Measurements from ENCODE around the gene SEMA4B. TPM values are rescaled to one million over a fixed set of nuclear protein-coding genes. Genes with fewer than 3 reads are reported as not detected.

SEMA4B gene
- total RNA-seq, 1 donor from 2014 or later = 35.4 TPM

- peaks cover 7% of the 10 kb centered on the region for H3K36me3 Mint-ChIP-seq
- no peaks in the 10 kb centered on the region for H3K9me3 Mint-ChIP-seq
- H3K27ac Mint-ChIP-seq = no peak overlapping the region
- no peaks in the 10 kb centered on the region for H3K4me1 Mint-ChIP-seq
- no peak for DNase-seq (ENCODE audit: low spot score in 2 of 2, unreplicated experiment in 2 of 2)
- no peaks in the 10 kb centered on the region for H3K27me3 Mint-ChIP-seq (ENCODE audit: low read depth)
- no peak overlapping the region for H3K4me3 Mint-ChIP-seq
- TF ChIP-seq, protein P1, sequence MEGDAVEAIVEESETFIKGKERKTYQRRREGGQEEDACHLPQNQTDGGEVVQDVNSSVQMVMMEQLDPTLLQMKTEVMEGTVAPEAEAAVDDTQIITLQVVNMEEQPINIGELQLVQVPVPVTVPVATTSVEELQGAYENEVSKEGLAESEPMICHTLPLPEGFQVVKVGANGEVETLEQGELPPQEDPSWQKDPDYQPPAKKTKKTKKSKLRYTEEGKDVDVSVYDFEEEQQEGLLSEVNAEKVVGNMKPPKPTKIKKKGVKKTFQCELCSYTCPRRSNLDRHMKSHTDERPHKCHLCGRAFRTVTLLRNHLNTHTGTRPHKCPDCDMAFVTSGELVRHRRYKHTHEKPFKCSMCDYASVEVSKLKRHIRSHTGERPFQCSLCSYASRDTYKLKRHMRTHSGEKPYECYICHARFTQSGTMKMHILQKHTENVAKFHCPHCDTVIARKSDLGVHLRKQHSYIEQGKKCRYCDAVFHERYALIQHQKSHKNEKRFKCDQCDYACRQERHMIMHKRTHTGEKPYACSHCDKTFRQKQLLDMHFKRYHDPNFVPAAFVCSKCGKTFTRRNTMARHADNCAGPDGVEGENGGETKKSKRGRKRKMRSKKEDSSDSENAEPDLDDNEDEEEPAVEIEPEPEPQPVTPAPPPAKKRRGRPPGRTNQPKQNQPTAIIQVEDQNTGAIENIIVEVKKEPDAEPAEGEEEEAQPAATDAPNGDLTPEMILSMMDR (IDR thresholded peaks at IDR 0.05; ENCODE audit: unreplicated experiment) = no peak
Measured at GRCh38 chr15:90222547-90222946, 21.4 kb downstream of the SEMA4B start.

DNA sequence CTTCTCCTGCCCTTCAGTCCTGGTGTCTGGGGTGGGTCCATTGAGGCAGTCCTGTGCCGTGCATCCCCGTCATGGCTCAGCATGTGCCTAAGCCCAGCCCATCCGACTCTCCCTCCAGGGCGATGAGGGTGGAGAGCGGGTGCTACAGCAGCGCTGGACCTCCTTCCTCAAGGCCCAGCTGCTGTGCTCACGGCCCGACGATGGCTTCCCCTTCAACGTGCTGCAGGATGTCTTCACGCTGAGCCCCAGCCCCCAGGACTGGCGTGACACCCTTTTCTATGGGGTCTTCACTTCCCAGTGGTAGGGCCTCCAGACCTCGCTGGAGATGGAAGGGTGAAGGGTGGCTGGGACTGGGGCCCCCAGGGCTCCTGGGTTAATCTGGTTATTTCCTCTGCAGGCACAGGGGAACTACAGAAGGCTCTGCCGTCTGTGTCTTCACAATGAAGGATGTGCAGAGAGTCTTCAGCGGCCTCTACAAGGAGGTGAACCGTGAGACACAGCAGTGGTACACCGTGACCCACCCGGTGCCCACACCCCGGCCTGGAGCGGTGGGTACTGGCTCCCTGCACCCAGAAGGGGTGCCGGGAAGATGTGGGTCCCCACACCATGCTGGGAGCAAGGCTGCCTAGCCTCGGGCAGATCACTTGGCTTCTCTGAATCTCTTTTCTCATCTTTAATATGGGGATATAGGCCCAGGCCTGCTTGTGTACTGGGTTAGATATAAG, 22.5 kb downstream of the SEMA4B start:
- H3K36me3 Mint-ChIP-seq = peaks cover 7% of the 10 kb centered on the region

GRCh38 chr15:90225047-90225446, 23.9 kb downstream of the SEMA4B start:
- H3K4me1 Mint-ChIP-seq = no peaks in the 10 kb centered on the region
- no peak overlapping the region for H3K27ac Mint-ChIP-seq
- DNase-seq (ENCODE audit: low spot score in 2 of 2, unreplicated experiment in 2 of 2) = no peak
- no peaks in the 10 kb centered on the region for H3K27me3 Mint-ChIP-seq (ENCODE audit: low read depth)
- no peaks in the 10 kb centered on the region for H3K9me3 Mint-ChIP-seq
- no peak overlapping the region for H3K4me3 Mint-ChIP-seq
- TF ChIP-seq, protein P1 (IDR thresholded peaks at IDR 0.05; ENCODE audit: unreplicated experiment) = no peak
- peaks cover 17% of the 10 kb centered on the region for H3K36me3 Mint-ChIP-seq

More for the DNA sequence above, 22.5 kb downstream of the SEMA4B start:
- H3K9me3 Mint-ChIP-seq = no peaks in the 10 kb centered on the region
- H3K4me1 Mint-ChIP-seq = no peaks in the 10 kb centered on the region
- TF ChIP-seq, protein P1 (IDR thresholded peaks at IDR 0.05; ENCODE audit: unreplicated experiment) = no peak
- H3K27me3 Mint-ChIP-seq (ENCODE audit: low read depth) = no peaks in the 10 kb centered on the region
- no peak overlapping the region for H3K27ac Mint-ChIP-seq
- no peak overlapping the region for H3K4me3 Mint-ChIP-seq
- DNase-seq (ENCODE audit: low spot score in 2 of 2, unreplicated experiment in 2 of 2) = no peak

DNA sequence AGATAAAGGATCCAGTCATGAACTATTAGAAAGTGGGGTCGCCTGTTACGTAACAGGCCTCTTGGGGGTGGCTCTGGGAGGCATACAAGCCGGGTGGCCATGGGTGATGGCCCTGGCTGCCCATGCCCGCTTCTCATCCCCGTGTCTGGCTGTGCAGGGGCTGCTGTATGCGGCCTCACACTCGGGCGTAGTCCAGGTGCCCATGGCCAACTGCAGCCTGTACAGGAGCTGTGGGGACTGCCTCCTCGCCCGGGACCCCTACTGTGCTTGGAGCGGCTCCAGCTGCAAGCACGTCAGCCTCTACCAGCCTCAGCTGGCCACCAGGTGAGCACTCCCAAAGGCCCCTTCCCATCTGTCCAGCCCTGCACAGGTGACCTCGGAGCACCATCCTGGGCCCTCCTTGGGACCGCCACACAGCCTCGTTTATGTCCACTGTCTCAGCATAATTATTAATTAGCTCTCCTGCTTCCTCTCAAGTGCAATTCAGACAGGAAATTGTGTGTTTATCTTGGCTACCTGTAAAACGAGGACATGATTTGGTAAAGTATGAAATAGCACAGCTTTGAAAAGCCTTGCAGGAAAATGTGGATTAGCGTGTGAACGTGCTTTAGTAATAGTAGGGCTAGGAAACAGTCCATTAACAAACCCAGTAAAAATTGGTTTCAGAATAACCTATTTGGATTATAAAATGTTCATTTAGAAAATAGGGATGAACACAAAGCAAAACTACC, 24.5 kb downstream of the SEMA4B start:
- Mint-ChIP-seq H3K36me3 (peaks cover 17% of the 10 kb centered on the region), H3K27me3 (ENCODE audit: low read depth) (no peaks in the 10 kb centered on the region), H3K9me3 (no peaks in the 10 kb centered on the region), H3K4me3 (no peak overlapping the region), H3K27ac (no peak overlapping the region), H3K4me1 (no peaks in the 10 kb centered on the region)
- DNase-seq (ENCODE audit: low spot score in 2 of 2, unreplicated experiment in 2 of 2) = no peak
- TF ChIP-seq, protein P1 (IDR thresholded peaks at IDR 0.05; ENCODE audit: unreplicated experiment) = no peak

- Mint-ChIP-seq H3K27me3 (ENCODE audit: low read depth) (no peaks in the 10 kb centered on the region), H3K4me1 (no peaks in the 10 kb centered on the region), H3K36me3 (peaks cover 17% of the 10 kb centered on the region), H3K27ac (no peak overlapping the region), H3K9me3 (no peaks in the 10 kb centered on the region), H3K4me3 (no peak overlapping the region)
- TF ChIP-seq, protein P1 (IDR thresholded peaks at IDR 0.05; ENCODE audit: unreplicated experiment) = no peak
- DNase-seq (ENCODE audit: low spot score in 2 of 2, unreplicated experiment in 2 of 2) = no peak
Measured at GRCh38 chr15:90227336-90227735, 26.2 kb downstream of the SEMA4B start.
